Type B pancreatic cell (in vitro differentiated cells): ENCODE data around the gene CNTNAP2. TPM values are rescaled to one million over a fixed set of nuclear protein-coding genes. Genes with fewer than 3 reads are reported as not detected.

Experiments
- DNase-seq: peaks from one replicate; pipeline ENCODE4 v3.0.0; 2021; ENCODE audit warnings: mixed read lengths; ENCODE audit not compliant: unreplicated experiment; ENCODE audit errors: extremely low spot score
- H3K27ac Mint-ChIP-seq: 2 replicates; pipeline ENCODE4 v1.8.0; 2021; ENCODE audit warnings: mild to moderate bottlenecking, mixed read lengths
- H3K27me3 Mint-ChIP-seq: 2 replicates; pipeline ENCODE4 v1.8.0; 2021; ENCODE audit warnings: mixed read lengths
- H3K36me3 Mint-ChIP-seq: 2 replicates; pipeline ENCODE4 v1.8.0; 2021; ENCODE audit warnings: mixed read lengths
- H3K4me1 Mint-ChIP-seq: one replicate; pipeline ENCODE4 v1.8.0; 2021; ENCODE audit warnings: mixed read lengths; ENCODE audit not compliant: unreplicated experiment
- H3K4me3 Mint-ChIP-seq: 2 replicates; pipeline ENCODE4 v1.8.0; 2021; ENCODE audit warnings: mild to moderate bottlenecking, mixed read lengths
- H3K9me3 Mint-ChIP-seq: 2 replicates; pipeline ENCODE4 v1.8.0; 2021; ENCODE audit warnings: mixed read lengths
- total RNA-seq: library from RNA; stranded (reverse); gene quantifications from 2 replicates; pipeline ENCODE4 v1.2.1, GENCODE V29; 2021; ENCODE audit warnings: low replicate concordance
- TF ChIP-seq, protein P1 (sequence below): fragments of 200-600 bp; sonication (generic); conservative IDR thresholded peaks from 2 replicates; pipeline ENCODE4 v1.5.0; 2021; ENCODE audit warnings: antibody characterized with exemption, mild to moderate bottlenecking

The CNTNAP2 gene
- total RNA-seq, 1 donor from 2014 or later: 26.8 TPM

DNA sequence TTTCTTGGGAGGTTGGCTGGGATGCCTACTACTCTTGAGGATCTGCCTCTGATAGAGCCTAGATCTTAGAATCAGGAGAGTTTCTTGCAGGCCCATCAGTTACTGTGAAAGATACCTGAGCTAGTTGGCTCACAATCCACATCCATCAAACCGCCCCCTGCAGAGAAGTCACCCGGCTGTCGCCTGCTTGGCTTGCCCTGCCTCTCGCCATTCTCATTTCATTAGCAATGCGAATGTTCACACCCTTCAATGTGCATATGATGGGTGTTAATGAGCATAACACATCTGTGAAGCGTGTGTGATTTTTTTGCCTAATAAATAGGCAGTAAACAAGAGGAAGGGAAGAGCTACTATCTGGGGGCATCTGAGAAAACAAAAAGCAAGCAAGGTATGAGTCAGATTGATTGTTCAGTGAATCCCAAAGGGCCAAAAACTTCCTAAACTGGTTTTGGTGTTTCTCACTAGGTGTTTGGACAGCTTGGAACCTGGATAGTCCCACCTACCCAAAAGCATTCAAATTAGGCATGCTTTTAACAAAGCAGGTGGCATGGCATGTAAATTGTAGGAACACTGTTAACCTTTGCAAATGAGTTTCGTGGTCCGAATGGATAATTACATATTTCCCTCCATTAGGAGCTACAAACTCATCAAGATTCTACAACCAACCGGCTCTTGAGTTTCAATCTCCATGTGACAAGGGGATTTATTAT is 2201.7 kb downstream of the CNTNAP2 start:
- H3K27me3 Mint-ChIP-seq: peaks cover 14% of the 10 kb centered on the region
- H3K36me3 Mint-ChIP-seq: no peaks in the 10 kb centered on the region
- H3K4me1 Mint-ChIP-seq: no peaks in the 10 kb centered on the region
- TF ChIP-seq, protein P1, sequence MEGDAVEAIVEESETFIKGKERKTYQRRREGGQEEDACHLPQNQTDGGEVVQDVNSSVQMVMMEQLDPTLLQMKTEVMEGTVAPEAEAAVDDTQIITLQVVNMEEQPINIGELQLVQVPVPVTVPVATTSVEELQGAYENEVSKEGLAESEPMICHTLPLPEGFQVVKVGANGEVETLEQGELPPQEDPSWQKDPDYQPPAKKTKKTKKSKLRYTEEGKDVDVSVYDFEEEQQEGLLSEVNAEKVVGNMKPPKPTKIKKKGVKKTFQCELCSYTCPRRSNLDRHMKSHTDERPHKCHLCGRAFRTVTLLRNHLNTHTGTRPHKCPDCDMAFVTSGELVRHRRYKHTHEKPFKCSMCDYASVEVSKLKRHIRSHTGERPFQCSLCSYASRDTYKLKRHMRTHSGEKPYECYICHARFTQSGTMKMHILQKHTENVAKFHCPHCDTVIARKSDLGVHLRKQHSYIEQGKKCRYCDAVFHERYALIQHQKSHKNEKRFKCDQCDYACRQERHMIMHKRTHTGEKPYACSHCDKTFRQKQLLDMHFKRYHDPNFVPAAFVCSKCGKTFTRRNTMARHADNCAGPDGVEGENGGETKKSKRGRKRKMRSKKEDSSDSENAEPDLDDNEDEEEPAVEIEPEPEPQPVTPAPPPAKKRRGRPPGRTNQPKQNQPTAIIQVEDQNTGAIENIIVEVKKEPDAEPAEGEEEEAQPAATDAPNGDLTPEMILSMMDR: no peak
- no peak overlapping the region for H3K4me3 Mint-ChIP-seq
- H3K27ac Mint-ChIP-seq: no peak overlapping the region
- no peak for DNase-seq
- no peaks in the 10 kb centered on the region for H3K9me3 Mint-ChIP-seq

DNA sequence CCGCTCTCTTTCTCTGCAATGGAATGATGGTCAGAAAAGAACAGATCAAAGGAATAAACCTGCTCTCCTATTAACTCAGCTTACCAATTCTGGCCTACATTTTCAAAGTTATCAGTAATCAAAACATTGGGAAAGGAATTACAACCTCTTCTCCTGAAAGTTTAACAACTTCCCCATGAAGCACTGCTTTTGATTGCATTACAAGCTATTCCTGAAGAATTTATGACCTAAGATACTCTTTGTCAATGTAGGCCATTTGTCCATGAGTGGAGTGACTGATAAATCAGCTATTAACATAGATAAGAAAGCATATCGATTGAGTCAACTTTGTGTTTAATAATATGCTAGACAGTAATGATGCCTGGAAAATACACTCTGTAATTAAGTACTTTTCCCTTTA is 2202.2 kb downstream of the CNTNAP2 start:
- peaks cover 12% of the 10 kb centered on the region for H3K27me3 Mint-ChIP-seq
- H3K4me1 Mint-ChIP-seq: no peaks in the 10 kb centered on the region
- H3K4me3 Mint-ChIP-seq: no peak overlapping the region
- H3K27ac Mint-ChIP-seq: no peak overlapping the region
- TF ChIP-seq, protein P1: no peak
- no peak for DNase-seq
- H3K36me3 Mint-ChIP-seq: no peaks in the 10 kb centered on the region
- no peaks in the 10 kb centered on the region for H3K9me3 Mint-ChIP-seq

DNA sequence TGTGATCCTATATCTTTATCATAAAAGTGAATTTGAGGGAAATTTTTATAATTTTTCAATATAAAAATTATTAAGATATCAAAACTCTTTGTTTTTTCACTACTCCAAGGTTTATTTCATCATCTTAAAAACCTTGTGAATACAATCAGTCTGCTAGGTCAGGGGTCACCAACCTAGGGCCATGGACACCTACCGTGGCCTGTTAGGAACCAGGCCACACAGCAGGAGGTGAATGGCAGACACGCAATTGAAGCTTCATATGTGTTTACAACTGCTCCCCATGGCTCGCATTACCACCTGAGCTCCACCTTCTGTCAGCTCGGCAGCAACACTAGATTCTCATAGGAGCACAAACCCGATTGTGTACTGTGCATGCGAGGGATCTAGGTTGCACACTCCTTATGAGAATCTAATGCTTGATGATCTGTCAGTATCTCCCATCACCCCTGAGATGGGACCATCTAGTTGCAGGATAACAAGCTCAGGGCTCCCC is 2202.8 kb downstream of the CNTNAP2 start:
- TF ChIP-seq, protein P1: no peak
- Mint-ChIP-seq H3K9me3 (no peaks in the 10 kb centered on the region), H3K4me1 (no peaks in the 10 kb centered on the region)

DNA sequence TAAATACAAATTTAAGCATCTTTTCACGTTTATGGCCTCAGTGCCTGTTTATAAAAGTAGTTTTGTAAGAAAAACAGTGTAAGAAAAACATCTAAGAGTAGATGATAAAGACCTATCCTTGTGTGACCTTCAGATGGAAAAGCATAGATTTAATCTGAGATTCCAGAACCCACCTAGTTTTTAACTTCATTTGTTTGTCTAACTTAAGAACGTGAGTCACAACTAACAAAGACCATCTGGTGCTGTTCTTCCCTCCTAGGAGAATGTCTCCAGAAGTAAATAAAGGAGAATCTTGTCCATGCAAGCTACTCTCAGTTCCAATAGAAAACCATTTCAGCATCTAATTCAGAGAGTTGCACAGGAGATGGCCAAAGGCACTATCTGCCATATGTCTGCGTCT is 2208.6 kb downstream of the CNTNAP2 start:
- peaks cover 23% of the 10 kb centered on the region for H3K27me3 Mint-ChIP-seq
- DNase-seq: no peak
- no peaks in the 10 kb centered on the region for H3K4me1 Mint-ChIP-seq
- no peak overlapping the region for H3K27ac Mint-ChIP-seq
- TF ChIP-seq, protein P1: no peak
- peaks cover 3% of the 10 kb centered on the region for H3K36me3 Mint-ChIP-seq
- no peak overlapping the region for H3K4me3 Mint-ChIP-seq
- H3K9me3 Mint-ChIP-seq: no peaks in the 10 kb centered on the region

More for the DNA sequence above, 2202.8 kb downstream of the CNTNAP2 start:
- Mint-ChIP-seq H3K27ac (no peak overlapping the region), H3K4me3 (no peak overlapping the region), H3K27me3 (peaks cover 7% of the 10 kb centered on the region), H3K36me3 (no peaks in the 10 kb centered on the region)
- DNase-seq: no peak

DNA sequence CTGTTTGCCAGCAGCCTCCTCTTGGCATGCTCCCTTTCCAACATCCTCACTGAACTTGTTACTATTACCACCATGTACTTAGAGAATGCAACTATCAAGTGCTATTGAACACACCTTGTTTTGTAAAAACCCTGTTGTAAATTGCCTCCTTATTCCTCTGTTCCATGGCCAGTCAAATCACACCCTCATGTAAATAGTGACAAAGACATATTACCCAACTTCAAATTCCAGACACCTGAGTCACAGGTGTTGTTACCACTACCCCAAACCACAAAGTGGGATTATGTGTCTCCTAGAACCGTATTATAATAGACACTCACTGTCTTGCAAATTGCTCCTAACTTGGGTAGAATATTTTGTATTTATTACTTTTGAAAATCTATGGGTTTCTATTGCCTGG is 2210.8 kb downstream of the CNTNAP2 start:
- Mint-ChIP-seq H3K27me3 (peaks cover 23% of the 10 kb centered on the region), H3K4me3 (no peak overlapping the region), H3K36me3 (peaks cover 5% of the 10 kb centered on the region), H3K4me1 (no peaks in the 10 kb centered on the region), H3K9me3 (peaks cover 8% of the 10 kb centered on the region), H3K27ac (no peak overlapping the region)
- TF ChIP-seq, protein P1: no peak
- no peak for DNase-seq
